Activated T-helper 1 cell treated with anti-CD3 and anti-CD28 coated beads, Interleukin-12 subunit alpha, Interleukin-12 subunit beta, Interleukin-2, Interleukin-4 antibody, amounts not matched to agents 30 ng/mL and 10 ng/mL and 1 ng/mL, durations not matched to agents 14 hours and 24 hours and 36 hours (primary cell): ENCODE measurements around the gene FAM120A. TPM values are rescaled to one million over a fixed set of nuclear protein-coding genes. Genes with fewer than 3 reads are reported as not detected.

Source experiments
- DNase-seq: peaks from one replicate; pipeline ENCODE4 v3.0.0; 2021; ENCODE audit warnings: low spot score
- H3K27ac Mint-ChIP-seq: one replicate; pipeline ENCODE4 v1.8.0; 2021; ENCODE audit warnings: mild to moderate bottlenecking, mixed read lengths
- H3K27me3 Mint-ChIP-seq: one replicate; pipeline ENCODE4 v1.8.0; 2022; ENCODE audit warnings: mild to moderate bottlenecking, moderate library complexity, mixed read lengths; ENCODE audit not compliant: insufficient read depth
- H3K36me3 Mint-ChIP-seq: one replicate; pipeline ENCODE4 v1.8.0; 2021; ENCODE audit warnings: low read depth, mixed read lengths
- H3K4me1 Mint-ChIP-seq: one replicate; pipeline ENCODE4 v1.8.0; 2021; ENCODE audit warnings: low read depth, mixed read lengths
- H3K4me3 Mint-ChIP-seq: one replicate; pipeline ENCODE4 v1.8.0; 2021; ENCODE audit warnings: mild to moderate bottlenecking, moderate library complexity, mixed read lengths
- H3K9me3 Mint-ChIP-seq: one replicate; pipeline ENCODE4 v1.8.0; 2021; ENCODE audit warnings: mixed read lengths
- intact Hi-C: fragments of 100-400 bp; cut with micrococcal nuclease; formaldehyde crosslinking; loops from one replicate; pipeline ENCODE4 v1.15.1; 2024
- total RNA-seq: library from RNA; stranded (reverse); gene quantifications from 2 replicates; pipeline ENCODE4 v1.2.3, GENCODE V29; 2022

The FAM120A gene, protein sequence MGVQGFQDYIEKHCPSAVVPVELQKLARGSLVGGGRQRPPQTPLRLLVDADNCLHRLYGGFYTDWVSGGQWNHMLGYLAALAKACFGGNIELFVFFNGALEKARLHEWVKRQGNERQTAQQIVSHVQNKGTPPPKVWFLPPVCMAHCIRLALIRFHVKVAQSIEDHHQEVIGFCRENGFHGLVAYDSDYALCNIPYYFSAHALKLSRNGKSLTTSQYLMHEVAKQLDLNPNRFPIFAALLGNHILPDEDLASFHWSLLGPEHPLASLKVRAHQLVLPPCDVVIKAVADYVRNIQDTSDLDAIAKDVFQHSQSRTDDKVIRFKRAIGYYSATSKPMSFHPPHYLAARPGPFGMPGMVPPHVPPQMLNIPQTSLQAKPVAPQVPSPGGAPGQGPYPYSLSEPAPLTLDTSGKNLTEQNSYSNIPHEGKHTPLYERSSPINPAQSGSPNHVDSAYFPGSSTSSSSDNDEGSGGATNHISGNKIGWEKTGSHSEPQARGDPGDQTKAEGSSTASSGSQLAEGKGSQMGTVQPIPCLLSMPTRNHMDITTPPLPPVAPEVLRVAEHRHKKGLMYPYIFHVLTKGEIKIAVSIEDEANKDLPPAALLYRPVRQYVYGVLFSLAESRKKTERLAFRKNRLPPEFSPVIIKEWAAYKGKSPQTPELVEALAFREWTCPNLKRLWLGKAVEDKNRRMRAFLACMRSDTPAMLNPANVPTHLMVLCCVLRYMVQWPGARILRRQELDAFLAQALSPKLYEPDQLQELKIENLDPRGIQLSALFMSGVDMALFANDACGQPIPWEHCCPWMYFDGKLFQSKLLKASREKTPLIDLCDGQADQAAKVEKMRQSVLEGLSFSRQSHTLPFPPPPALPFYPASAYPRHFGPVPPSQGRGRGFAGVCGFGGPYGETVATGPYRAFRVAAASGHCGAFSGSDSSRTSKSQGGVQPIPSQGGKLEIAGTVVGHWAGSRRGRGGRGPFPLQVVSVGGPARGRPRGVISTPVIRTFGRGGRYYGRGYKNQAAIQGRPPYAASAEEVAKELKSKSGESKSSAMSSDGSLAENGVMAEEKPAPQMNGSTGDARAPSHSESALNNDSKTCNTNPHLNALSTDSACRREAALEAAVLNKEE
- total RNA-seq: 145 and 147 TPM in 2 replicates

DNA sequence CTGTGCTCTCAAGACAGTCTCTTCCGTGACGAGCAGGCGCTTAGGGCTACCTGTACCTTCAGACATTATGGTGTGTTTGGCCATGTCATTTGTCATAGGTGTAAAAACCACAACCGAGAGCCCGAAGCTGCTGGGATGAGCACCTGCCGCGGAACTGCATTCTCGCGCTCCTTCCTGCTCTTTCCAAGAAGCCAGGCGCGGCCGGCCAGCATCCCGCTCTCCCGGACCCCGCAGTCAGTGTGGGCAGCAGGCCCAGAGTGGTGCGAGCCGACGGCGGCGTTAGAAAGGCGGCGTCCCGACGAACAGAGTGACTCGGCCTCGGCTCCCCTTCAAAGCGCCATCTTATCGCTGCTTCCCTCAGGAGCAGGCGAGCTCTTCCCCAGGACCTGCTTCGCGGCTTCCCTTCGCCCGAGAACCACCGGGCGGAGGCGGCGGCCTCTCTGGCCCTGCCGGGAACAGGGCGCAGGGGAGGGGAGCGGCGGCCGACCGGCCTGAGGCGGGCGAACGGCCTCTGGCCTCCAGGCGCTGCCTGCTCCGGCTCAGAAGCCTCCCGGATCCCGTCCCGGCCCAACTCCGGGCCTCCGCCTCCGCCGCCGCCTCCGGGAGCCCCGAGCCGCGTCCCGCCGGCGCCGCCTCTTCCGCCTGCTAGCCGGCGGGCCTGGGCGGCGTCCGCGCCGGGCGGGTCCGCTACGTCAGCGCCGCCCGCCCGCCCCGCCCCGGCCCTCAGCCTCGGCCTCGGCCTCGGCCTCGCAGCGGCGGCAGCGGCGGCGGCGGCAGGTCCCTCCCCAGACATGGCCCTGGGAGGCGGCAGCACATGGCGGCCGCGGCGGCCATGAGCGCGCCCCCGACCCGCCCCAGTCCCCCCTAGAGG, at the start of gene FAM120A:
FAM120A (plus strand) TSS at position 741 of the 871 bp plus-strand sequence. CDS start 231 bp downstream, outside the sequence.
- Mint-ChIP-seq H3K4me3 (peak within 1 kb of the TSS; percentile 98), H3K36me3 (peaks cover 39% of the 10 kb centered on the region), H3K9me3 (no peaks in the 10 kb centered on the region), H3K27me3 (no peaks in the 10 kb centered on the region), H3K27ac (peak within 1 kb of the TSS; percentile 98), H3K4me1 (peaks cover 42% of the 10 kb centered on the region)
- DNase-seq: peak; percentile 71
- intact Hi-C loops: loop anchor here (1.0 to 5.0 kb wide), 4 partner anchors 356 to 1159 kb away; partner anchors contain the start of genes IARS1 and ZNF484

DNA sequence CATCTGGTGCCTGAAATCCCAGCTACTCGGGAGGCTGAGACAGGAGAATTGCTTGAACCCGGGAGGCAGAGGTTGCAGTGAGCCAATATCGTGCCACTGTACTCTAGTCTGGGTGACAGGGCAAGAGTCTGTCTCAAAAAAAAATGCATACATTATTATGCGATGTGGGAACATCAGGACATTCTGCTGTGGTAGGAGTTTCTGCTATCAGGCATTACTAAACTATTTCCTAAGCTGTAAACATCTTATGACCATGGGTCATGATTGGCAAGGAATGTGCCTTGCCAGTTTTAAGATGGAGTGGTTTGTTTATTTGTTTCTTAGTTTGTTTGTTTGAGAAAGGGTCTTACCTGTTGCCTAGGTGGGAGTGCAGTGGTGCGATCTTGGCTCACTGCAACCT, 45.1 kb upstream of the FAM120A start:
- peaks cover 23% of the 10 kb centered on the region for H3K27me3 Mint-ChIP-seq
- H3K36me3 Mint-ChIP-seq: no peaks in the 10 kb centered on the region
- intact Hi-C loops: no loop called here

DNA sequence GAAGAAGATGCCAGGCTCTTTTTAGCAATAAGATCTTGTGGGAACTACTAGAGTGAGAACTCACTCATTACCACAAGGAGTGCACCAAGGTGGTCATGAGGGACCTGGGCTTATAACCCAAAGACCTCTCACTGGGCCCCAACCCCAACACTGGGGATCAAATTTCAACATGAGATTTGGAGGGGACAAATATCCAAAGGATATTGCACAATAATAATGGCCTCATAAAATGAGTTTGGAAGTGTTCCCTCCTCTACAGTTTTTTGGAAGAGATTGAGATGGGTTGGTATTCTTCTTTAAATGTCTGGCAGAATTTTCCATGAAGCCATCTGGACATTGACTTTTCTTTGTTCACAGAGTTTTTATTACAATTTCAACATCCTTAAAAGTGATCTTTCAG, 38.0 kb upstream of the FAM120A start:
- intact Hi-C loops: no loop called here
- Mint-ChIP-seq H3K4me3 (no peak overlapping the region), H3K4me1 (peaks cover 7% of the 10 kb centered on the region), H3K9me3 (peaks cover 8% of the 10 kb centered on the region), H3K27me3 (peaks cover 34% of the 10 kb centered on the region), H3K36me3 (peaks cover 1% of the 10 kb centered on the region), H3K27ac (no peak overlapping the region)
- DNase-seq: no peak

More for the DNA sequence above, 45.1 kb upstream of the FAM120A start:
- no peak for DNase-seq
- Mint-ChIP-seq H3K9me3 (no peaks in the 10 kb centered on the region), H3K27ac (no peak overlapping the region), H3K4me1 (no peaks in the 10 kb centered on the region), H3K4me3 (no peak overlapping the region)

DNA sequence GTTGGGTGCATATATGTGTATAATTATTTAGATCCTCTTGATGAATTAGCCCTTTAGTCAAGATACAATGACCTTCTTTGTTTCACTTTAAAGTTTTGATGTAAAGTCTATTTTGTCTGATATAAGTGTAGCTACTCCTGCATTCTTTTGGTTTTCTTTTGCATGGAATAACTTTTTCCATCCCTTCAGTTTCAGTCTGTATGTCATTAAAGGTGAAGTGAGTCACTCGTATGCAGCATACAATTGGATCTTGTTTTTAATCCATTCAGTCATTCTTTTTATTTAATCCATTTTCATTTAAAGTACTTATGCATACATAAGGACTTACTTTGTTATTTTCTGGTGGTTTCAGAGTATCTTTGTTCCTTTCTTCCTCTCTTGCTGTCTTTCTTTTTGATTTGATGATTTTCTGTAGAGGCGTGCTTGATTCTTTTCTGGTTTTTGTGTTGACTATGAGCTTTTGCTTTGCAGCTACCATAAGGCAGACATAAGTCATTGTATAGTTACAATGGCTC, 36.3 kb upstream of the FAM120A start:
- intact Hi-C loops: no loop called here
- H3K27me3 Mint-ChIP-seq: peaks cover 36% of the 10 kb centered on the region
- peaks cover 7% of the 10 kb centered on the region for H3K4me1 Mint-ChIP-seq
- no peak overlapping the region for H3K4me3 Mint-ChIP-seq
- no peak overlapping the region for H3K27ac Mint-ChIP-seq
- H3K36me3 Mint-ChIP-seq: peaks cover 1% of the 10 kb centered on the region
- peaks cover 21% of the 10 kb centered on the region for H3K9me3 Mint-ChIP-seq
- no peak for DNase-seq

DNA sequence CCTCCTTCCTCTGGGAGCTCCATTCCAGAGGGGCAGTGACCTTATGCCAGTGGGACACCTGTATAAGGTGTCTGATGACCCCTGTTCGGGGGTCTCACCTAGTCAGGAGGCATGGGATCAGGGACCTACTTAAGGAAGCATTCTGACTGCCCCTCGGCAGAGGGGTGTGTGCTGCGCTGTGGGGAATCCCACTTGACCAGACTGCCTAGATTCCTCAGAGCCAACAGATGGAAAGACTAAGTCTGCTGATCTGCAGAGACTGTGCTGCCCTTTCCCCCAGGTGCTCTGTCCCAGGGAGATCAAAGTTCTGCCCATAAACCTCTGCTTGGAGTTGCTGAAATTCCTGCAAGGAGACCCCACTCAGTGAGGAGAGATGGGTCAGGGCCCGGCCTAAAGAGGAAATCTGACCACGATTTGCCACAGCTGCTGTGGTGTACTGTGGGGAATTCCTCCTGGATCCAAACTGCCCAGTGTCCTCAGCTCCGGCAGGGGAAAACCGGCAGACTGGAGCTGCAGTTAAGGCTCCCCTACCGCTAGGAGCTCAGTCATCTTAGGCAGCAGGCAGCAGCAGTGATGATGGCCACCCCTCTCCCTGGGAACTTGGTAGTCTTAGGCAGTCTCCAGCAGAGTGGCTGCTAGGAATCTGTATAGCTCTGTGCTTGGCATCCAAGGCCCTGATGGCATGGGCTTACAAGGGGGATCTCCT, 34.8 kb upstream of the FAM120A start:
- Mint-ChIP-seq H3K27me3 (peaks cover 25% of the 10 kb centered on the region), H3K9me3 (peaks cover 21% of the 10 kb centered on the region), H3K4me3 (no peak overlapping the region), H3K27ac (no peak overlapping the region), H3K4me1 (peaks cover 7% of the 10 kb centered on the region), H3K36me3 (peaks cover 1% of the 10 kb centered on the region)
- DNase-seq: no peak
- intact Hi-C loops: no loop called here

DNA sequence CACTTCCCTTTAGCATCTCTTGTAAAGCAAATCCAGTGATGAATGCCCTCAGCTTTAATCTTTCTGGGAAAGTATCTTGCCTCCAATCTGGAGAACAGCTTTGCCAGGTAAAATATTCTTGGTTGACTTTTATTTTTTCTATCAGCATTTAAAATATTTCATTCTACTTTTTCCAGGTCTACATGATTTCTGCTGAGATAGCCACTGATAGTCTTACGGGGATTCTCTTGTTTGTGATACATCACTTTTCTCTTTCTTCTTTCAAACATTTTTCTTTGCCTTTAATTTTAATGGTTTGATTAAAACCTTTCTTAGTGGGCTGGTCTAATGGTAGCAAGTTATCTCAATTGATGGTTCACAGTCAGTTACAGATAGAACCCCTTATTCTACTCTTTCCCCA, 33.9 kb upstream of the FAM120A start:
- intact Hi-C loops: no loop called here
- Mint-ChIP-seq H3K27ac (no peak overlapping the region), H3K36me3 (peaks cover 1% of the 10 kb centered on the region), H3K4me3 (no peak overlapping the region), H3K27me3 (peaks cover 20% of the 10 kb centered on the region), H3K9me3 (peaks cover 21% of the 10 kb centered on the region), H3K4me1 (peaks cover 7% of the 10 kb centered on the region)
- DNase-seq: no peak

DNA sequence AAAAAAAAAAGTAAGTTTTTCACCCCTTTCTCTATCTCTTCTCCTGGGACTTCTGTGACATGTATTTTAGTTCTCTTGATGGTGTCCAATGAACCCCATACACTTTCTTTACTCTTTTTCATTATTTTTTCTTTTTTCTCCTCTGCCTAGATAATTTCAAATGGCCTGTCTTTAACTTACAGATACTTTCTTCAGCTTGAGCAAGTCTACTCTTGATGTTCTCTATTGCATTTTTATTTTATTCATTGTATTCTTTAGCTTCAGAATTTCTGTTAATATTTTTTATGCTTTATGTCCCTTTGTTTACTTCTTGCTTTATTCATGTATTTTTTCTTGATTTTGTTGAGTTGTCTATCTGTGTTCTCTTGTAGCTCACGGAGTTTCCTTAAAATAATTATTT, 32.5 kb upstream of the FAM120A start:
- Mint-ChIP-seq H3K36me3 (peaks cover 1% of the 10 kb centered on the region), H3K27me3 (peaks cover 20% of the 10 kb centered on the region), H3K4me1 (peaks cover 7% of the 10 kb centered on the region), H3K4me3 (no peak overlapping the region), H3K9me3 (peaks cover 21% of the 10 kb centered on the region), H3K27ac (no peak overlapping the region)
- intact Hi-C loops: no loop called here
- no peak for DNase-seq

DNA sequence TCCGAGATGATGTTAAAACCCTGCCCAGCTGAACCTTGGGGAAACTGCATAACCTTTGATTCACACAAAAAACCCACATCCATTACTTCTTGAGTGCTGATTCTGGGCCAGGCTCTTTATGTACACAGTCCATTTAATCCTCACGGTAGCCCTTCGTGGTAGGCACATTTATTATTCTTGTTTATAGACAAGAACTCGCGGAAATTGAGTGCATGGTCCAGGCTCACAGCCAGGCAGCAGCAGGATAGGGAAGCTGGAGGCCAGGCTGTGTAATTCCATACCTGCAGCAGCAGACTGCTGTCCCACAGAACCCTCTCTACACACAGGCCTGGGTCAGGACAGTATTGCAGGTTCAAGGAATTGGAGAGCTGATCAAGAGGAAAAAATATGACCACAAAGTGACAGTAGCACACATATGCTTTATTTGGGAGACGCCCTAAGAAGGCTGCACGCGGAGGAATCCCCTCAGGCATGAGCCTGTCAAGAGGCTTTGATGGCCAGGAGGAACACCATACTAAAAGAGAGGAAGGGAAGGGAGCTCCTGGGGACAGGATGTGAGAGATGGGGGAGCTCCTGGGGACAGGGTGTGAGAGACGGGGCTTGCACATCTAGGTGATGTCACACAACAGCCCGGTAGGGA, 28.4 kb upstream of the FAM120A start:
- intact Hi-C loops: no loop called here
- Mint-ChIP-seq H3K9me3 (peaks cover 14% of the 10 kb centered on the region), H3K4me1 (no peaks in the 10 kb centered on the region), H3K36me3 (no peaks in the 10 kb centered on the region), H3K27ac (no peak overlapping the region), H3K27me3 (peaks cover 21% of the 10 kb centered on the region), H3K4me3 (no peak overlapping the region)
- DNase-seq: no peak

DNA sequence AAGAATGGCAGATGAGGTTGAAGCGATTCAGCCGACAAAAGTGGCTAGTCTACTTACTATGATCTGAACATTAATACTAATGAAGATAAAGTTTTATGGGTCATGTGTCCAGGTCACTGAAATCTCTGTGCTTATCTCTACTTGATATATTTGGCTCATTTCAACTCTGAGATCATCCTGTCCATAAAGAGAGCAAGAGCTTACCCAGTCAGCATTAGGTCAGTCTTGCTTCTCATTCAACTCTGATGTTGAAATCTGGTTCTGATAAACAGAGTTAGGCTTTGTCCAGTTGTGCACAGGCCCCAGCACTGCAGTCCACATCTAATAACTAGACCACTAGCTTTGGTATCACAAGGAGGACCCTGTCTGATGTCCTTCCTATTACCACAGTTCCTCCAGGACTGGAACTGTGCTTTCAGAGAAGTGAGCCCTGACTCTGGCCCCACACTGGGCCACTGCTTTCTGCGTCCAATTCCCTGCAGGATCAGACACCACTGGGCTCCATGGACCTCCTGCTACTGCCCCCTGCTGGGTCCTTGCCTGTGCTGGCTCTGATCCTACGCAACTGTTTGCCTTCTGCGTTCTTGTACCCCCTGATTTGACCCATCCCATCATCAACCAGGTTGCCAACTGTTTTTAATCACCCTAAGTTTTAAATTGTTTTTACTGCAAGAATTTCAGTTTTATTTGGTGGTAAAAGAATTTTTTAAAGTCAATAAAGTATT, 23.7 kb upstream of the FAM120A start:
- no peak for DNase-seq
- no peak overlapping the region for H3K27ac Mint-ChIP-seq
- H3K36me3 Mint-ChIP-seq: no peaks in the 10 kb centered on the region
- H3K9me3 Mint-ChIP-seq: no peaks in the 10 kb centered on the region
- no peaks in the 10 kb centered on the region for H3K4me1 Mint-ChIP-seq
- H3K4me3 Mint-ChIP-seq: no peak overlapping the region
- intact Hi-C loops: no loop called here
- H3K27me3 Mint-ChIP-seq: peaks cover 26% of the 10 kb centered on the region

DNA sequence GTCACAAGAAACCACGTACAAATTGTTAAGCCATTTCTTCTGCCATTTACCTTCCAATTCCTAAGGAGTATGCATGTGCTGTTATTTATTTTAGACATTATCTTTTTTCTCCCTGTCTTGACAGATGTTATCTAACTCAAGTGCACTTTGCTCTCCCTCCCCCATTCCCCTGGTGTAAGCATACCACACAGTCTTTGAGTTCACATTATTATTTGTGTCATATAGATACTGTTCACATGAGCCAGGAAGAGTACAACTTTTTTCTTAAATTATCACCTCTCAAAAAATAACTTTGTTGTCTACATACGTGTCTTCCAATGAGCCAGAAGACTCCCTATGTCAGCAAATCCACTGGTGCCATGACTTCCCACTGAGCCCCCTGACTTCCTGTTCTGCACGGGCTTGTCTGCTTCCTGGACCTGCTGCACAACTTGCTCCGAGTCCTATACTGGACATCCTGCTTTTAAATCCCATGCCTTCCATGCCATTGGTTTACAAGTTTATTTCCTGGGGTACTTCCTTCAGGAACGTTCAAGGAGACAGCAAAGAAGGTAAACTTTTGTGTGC, 19.9 kb upstream of the FAM120A start:
- Mint-ChIP-seq H3K9me3 (no peaks in the 10 kb centered on the region), H3K36me3 (no peaks in the 10 kb centered on the region), H3K27me3 (peaks cover 11% of the 10 kb centered on the region), H3K4me3 (no peak overlapping the region), H3K27ac (no peak overlapping the region), H3K4me1 (no peaks in the 10 kb centered on the region)
- no peak for DNase-seq
- intact Hi-C loops: no loop called here
